GM12801 (cell line): ENCODE measurements around the gene TUBB3.

Experiments used
- CTCF ChIP-seq: IDR thresholded peaks from one replicate; pipeline ENCODE4 v1.5.1; 2011; ENCODE audit warnings: control low read depth; ENCODE audit not compliant: insufficient read length; ENCODE audit errors: extremely low read depth

Gene TUBB3

GRCh38 chr16:89949121-89949742 is 26.1 kb downstream of the TUBB3 start:
- no peak for TF ChIP-seq CTCF

GRCh38 chr16:89949756-89950155 is 26.6 kb downstream of the TUBB3 start:
- no peak for TF ChIP-seq CTCF

GRCh38 chr16:89951509-89951908 is 28.4 kb downstream of the TUBB3 start:
- TF ChIP-seq CTCF, result no peak

- no peak for TF ChIP-seq CTCF
Observed at GRCh38 chr16:89952049-89952448, 28.9 kb downstream of the TUBB3 start.

GRCh38 chr16:89952551-89952950 is 29.4 kb downstream of the TUBB3 start:
- no peak for TF ChIP-seq CTCF

GRCh38 chr16:89953671-89954406 is 30.7 kb downstream of the TUBB3 start:
- no peak for TF ChIP-seq CTCF

- no peak for TF ChIP-seq CTCF
Observed at GRCh38 chr16:89954462-89954861, 31.3 kb downstream of the TUBB3 start.
